GM18508 (cell line): Measurements from ENCODE around the gene NUDT19.
"Not testable (repeated sequence)": the region's sequence is repeated elsewhere in the genome, so short reads cannot be mapped to it uniquely, and the experiment has no call there.

Experiments
- ATAC-seq: cut with Tn5 transposase; IDR thresholded peaks from one replicate; pipeline ENCODE4 v1.9.1; 2021; ENCODE audit warnings: moderate number of reproducible peaks; ENCODE audit not compliant: insufficient read depth, unreplicated experiment

NUDT19 gene

GRCh38 chr19:32704006-32704405, 12.4 kb downstream of the NUDT19 start:
- not testable (repeated sequence) for ATAC-seq

GRCh38 chr19:32708457-32708856, 16.8 kb downstream of the NUDT19 start:
- ATAC-seq = no peak

- no peak for ATAC-seq
Observed at GRCh38 chr19:32709032-32709431, 17.4 kb downstream of the NUDT19 start.

- no peak for ATAC-seq
Observed at GRCh38 chr19:32711747-32712146, 20.1 kb downstream of the NUDT19 start.

GRCh38 chr19:32716203-32716602, 24.6 kb downstream of the NUDT19 start:
- ATAC-seq = not testable (repeated sequence)

- ATAC-seq = no peak
Observed at GRCh38 chr19:32717496-32717895, 25.9 kb downstream of the NUDT19 start.

- ATAC-seq = no peak
Observed at GRCh38 chr19:32718286-32718685, 26.7 kb downstream of the NUDT19 start.

GRCh38 chr19:32719611-32720059, 28.0 kb downstream of the NUDT19 start, which contains the start of gene TDRD12:
Gene TDRD12, plus strand, starts transcription at chr19:32719767. Its CDS starts 306 bp downstream, at chr19:32720073.
- no peak for ATAC-seq

GRCh38 chr19:32720216-32720935, 28.8 kb downstream of the NUDT19 start:
- no peak for ATAC-seq

- ATAC-seq = no peak
Observed at GRCh38 chr19:32720936-32721250, 29.3 kb downstream of the NUDT19 start.

GRCh38 chr19:32735936-32736335, 44.3 kb downstream of the NUDT19 start:
- no peak for ATAC-seq

GRCh38 chr19:32743021-32743420, 51.4 kb downstream of the NUDT19 start:
- no peak for ATAC-seq

- no peak for ATAC-seq
Observed at GRCh38 chr19:32743447-32743846, 51.8 kb downstream of the NUDT19 start.

- no peak for ATAC-seq
Observed at GRCh38 chr19:32744555-32745325, 53.1 kb downstream of the NUDT19 start.

- not testable (repeated sequence) for ATAC-seq
Observed at GRCh38 chr19:32745594-32746251, 54.1 kb downstream of the NUDT19 start.

- not testable (repeated sequence) for ATAC-seq
Observed at GRCh38 chr19:32746631-32747196, 55.1 kb downstream of the NUDT19 start.

GRCh38 chr19:32748497-32748896, 56.9 kb downstream of the NUDT19 start:
- no peak for ATAC-seq

- ATAC-seq = no peak
Observed at GRCh38 chr19:32748948-32749347, 57.3 kb downstream of the NUDT19 start.

- no peak for ATAC-seq
Observed at GRCh38 chr19:32749361-32749760, 57.7 kb downstream of the NUDT19 start.

GRCh38 chr19:32750441-32751055, 58.9 kb downstream of the NUDT19 start:
- ATAC-seq = no peak
